ENCODE results near the gene ACTN1. TPM values are rescaled to one million over a fixed set of nuclear protein-coding genes. Genes with fewer than 3 reads are reported as not detected.

Gene ACTN1
- total RNA-seq, 4 donors from 2014 or later: 958 to 2,110 (median 1,439) TPM

- H3K4me3 ChIP-seq: peak overlapping the region; percentile 3 to 32 (median 16)
- H3K36me3 ChIP-seq: peaks cover 0 to 3% (median 0%) of the 10 kb centered on the region in 4 donors
- no peak for DNase-seq (ENCODE audit: extremely low spot score)
- peaks cover 97 to 100% (median 100%) of the 10 kb centered on the region in 4 donors for H3K4me1 ChIP-seq
- TF ChIP-seq CTCF (IDR thresholded peaks at IDR 0.05) (no peak), POLR2A (IDR thresholded peaks at IDR 0.05; ENCODE audit: low read depth) (no peak), POLR2AphosphoS5 (IDR thresholded peaks at IDR 0.05) (peak; percentile 41 to 46), EP300 (IDR thresholded peaks at IDR 0.05) (no peak)
- H3K9me3 ChIP-seq: no peaks in the 10 kb centered on the region
- intact Hi-C loops (cut with DNase I): no loop called here
- H3K27ac ChIP-seq (replicated peaks in 1 of 4): peak overlapping the region; percentile 90 to 98 (median 97)
- H3K27me3 ChIP-seq: no peaks in the 10 kb centered on the region
- WGBS: 26% methylated on average over 11 of the region's 12 CpGs
Observed at GRCh38 chr14:68948686-68949600, 30.2 kb downstream of the ACTN1 start.

- intact Hi-C loops (cut with DNase I): no loop called here
- Histone ChIP-seq H3K9me3 (no peaks in the 10 kb centered on the region), H3K4me3 (peak overlapping the region; percentile 3 to 32 (median 16)), H3K27ac (replicated peaks in 1 of 4) (peak overlapping the region; percentile 90 to 98 (median 97)), H3K27me3 (no peaks in the 10 kb centered on the region), H3K4me1 (peaks cover 96 to 100% (median 100%) of the 10 kb centered on the region in 4 donors), H3K36me3 (peaks cover 0 to 3% (median 0%) of the 10 kb centered on the region in 4 donors)
- DNase-seq (ENCODE audit: extremely low spot score): no peak
- no peak for TF ChIP-seq CTCF (IDR thresholded peaks at IDR 0.05)
- TF ChIP-seq POLR2A (IDR thresholded peaks at IDR 0.05; ENCODE audit: low read depth): no peak
- TF ChIP-seq POLR2AphosphoS5 (IDR thresholded peaks at IDR 0.05): peak; percentile 80 to 91
- peak; percentile 76 for TF ChIP-seq EP300 (IDR thresholded peaks at IDR 0.05)
- 3% methylated on average over 8 of the region's 8 CpGs for WGBS
Observed at GRCh38 chr14:68947802-68948201, 31.3 kb downstream of the ACTN1 start.

GRCh38 chr14:68946489-68946822 lies 32.6 kb downstream of the ACTN1 start:
- Histone ChIP-seq H3K4me3 (peak overlapping the region in 1 of 4 donors; percentile 12), H3K36me3 (peaks cover 0 to 8% (median 0%) of the 10 kb centered on the region in 4 donors), H3K27ac (replicated peaks in 1 of 4) (peak overlapping the region; percentile 90 to 98 (median 97)), H3K27me3 (no peaks in the 10 kb centered on the region), H3K9me3 (no peaks in the 10 kb centered on the region), H3K4me1 (peaks cover 96 to 100% (median 100%) of the 10 kb centered on the region in 4 donors)
- 30% methylated on average over 4 of the region's 4 CpGs for WGBS
- TF ChIP-seq EP300 (IDR thresholded peaks at IDR 0.05) (no peak), POLR2A (IDR thresholded peaks at IDR 0.05; ENCODE audit: low read depth) (no peak), CTCF (IDR thresholded peaks at IDR 0.05) (no peak)
- no peak for DNase-seq (ENCODE audit: extremely low spot score)
- intact Hi-C loops (cut with DNase I): no loop called here

GRCh38 chr14:68945585-68946488 lies 33.3 kb downstream of the ACTN1 start:
- intact Hi-C loops (cut with DNase I): no loop called here
- TF ChIP-seq EP300 (IDR thresholded peaks at IDR 0.05): no peak
- TF ChIP-seq POLR2AphosphoS5 (IDR thresholded peaks at IDR 0.05): peak in 1 of 2 donors; percentile 34
- TF ChIP-seq CTCF (IDR thresholded peaks at IDR 0.05): no peak
- no peak for TF ChIP-seq POLR2A (IDR thresholded peaks at IDR 0.05; ENCODE audit: low read depth)
- Histone ChIP-seq H3K4me1 (peaks cover 96 to 100% (median 100%) of the 10 kb centered on the region in 4 donors), H3K27me3 (no peaks in the 10 kb centered on the region), H3K9me3 (no peaks in the 10 kb centered on the region), H3K4me3 (peak overlapping the region in 1 of 4 donors; percentile 12), H3K27ac (replicated peaks in 1 of 4) (peak overlapping the region; percentile 90 to 98 (median 97)), H3K36me3 (peaks cover 0 to 8% (median 0%) of the 10 kb centered on the region in 4 donors)
- no peak for DNase-seq (ENCODE audit: extremely low spot score)
- 57% methylated on average over 10 of the region's 11 CpGs for WGBS

Data from esophagus muscularis mucosa (tissue), 4 donors.